Stomach (tissue), 4 donors: Measurements from ENCODE around the gene LY86.

ENCODE experiments used
- CTCF ChIP-seq, 7 experiments: fragments of 450-650 bp in 4 of 7; fragments of 200-600 bp in 3 of 7; sonication (generic) in 3 of 7; IDR thresholded peaks; one replicate each; pipeline ENCODE4 v1.5.1; 2016 to 2019; ENCODE audit warnings: antibody characterized with exemption in 7 of 7, control low read depth in 2 of 7, mild to moderate bottlenecking in 1 of 7
- EP300 ChIP-seq: sonication (generic); formaldehyde crosslinking; IDR thresholded peaks from one replicate; pipeline ENCODE4 v1.6.1; 2017; ENCODE audit warnings: antibody characterized with exemption
- POLR2A ChIP-seq, 4 donors: fragments of 450-650 bp; IDR thresholded peaks; one replicate each; pipeline ENCODE4 v1.6.1; 2016; ENCODE audit warnings: antibody characterized with exemption in 4 of 4, control low read depth in 2 of 4, mild to moderate bottlenecking in 1 of 4, moderate library complexity in 1 of 4
- POLR2AphosphoS5 ChIP-seq, 3 donors: sonication (generic); formaldehyde crosslinking; IDR thresholded peaks; one replicate each; pipeline ENCODE4 v1.6.1; 2016; ENCODE audit warnings: antibody characterized with exemption in 3 of 3

GRCh38 chr6:6564154-6564553 is 24.4 kb upstream of the LY86 start:
- TF ChIP-seq CTCF (IDR thresholded peaks at IDR 0.05) (no peak), POLR2A (IDR thresholded peaks at IDR 0.05) (no peak), EP300 (no peak), POLR2AphosphoS5 (IDR thresholded peaks at IDR 0.05) (no peak)
